HG02973 (cell line): ENCODE results near the gene CSNK2A2.
A peak's percentile ranks its signal among the peaks of the same experiment; 100 is the strongest.

Source experiments
- ATAC-seq: cut with Tn5 transposase; IDR thresholded peaks from one replicate; pipeline ENCODE4 v1.9.1; 2021; ENCODE audit warnings: moderate library complexity; ENCODE audit not compliant: unreplicated experiment

The CSNK2A2 gene

DNA sequence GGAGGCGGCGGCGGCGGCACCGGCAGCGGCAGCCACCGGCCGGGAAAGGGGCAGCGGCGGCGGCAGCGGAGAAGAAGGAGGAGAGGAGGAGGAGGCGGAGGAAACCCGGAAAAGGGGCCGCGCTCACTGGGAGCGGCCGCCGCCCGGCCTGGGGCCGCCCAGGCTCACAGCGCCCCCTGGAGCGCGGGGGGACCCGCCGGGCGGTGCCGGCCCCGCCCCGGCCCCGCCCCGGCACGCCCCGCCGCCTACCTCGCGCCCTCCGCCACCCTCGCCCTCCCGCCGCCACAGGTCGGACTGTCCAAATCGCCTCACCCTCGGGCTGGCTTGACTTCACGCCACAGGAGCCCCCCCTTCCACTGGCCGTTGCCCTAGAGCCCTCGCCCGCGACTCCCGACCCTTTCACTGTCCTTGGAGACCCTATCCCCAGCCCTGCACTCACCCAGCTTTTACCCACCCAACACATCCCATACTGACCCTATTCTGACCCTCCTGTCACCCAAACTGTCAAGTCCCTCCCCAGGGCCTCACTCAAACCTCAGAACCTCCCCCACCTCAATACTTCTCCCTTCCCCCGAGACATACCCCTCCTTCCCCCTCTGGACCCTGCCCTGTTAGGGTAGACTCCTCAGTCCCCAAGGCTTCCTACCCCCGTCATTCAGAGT lies at the start of gene CSNK2A2:
TSS of gene CSNK2A2 (minus strand) at position 85 of the 662 bp plus-strand sequence. CDS start 370 bp downstream, outside the sequence.
- peak; percentile 80 for ATAC-seq

GRCh38 chr16:58243528-58244004 lies 45.7 kb upstream of the CSNK2A2 start:
- ATAC-seq, result peak; percentile 95

GRCh38 chr16:58236831-58237230 lies 38.9 kb upstream of the CSNK2A2 start:
- ATAC-seq, result no peak

DNA sequence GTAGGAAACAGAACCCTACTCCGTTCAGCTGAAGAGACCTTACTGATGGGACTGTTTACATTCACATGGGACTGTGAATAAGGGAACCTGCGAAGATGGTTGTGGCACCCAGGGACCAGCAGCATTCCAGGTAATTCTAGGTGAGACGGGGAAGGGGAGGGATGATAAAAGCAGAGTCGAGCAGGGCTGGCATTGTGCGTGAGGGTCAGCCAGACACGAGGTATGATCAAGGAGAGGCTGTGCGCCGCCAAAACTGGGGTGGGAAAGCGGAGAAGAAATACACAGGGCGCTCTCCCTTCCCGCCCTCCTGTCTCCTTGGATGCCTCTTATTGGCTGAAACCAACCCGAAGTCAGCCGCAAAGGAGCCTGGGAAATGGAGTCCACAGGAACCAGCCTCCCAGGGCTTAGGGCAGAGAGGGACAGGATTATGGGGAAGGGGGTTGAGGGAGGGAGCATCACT lies 38.4 kb upstream of the CSNK2A2 start:
- peak; percentile 99 for ATAC-seq

GRCh38 chr16:58235663-58236062 lies 37.8 kb upstream of the CSNK2A2 start:
- ATAC-seq, result no peak

DNA sequence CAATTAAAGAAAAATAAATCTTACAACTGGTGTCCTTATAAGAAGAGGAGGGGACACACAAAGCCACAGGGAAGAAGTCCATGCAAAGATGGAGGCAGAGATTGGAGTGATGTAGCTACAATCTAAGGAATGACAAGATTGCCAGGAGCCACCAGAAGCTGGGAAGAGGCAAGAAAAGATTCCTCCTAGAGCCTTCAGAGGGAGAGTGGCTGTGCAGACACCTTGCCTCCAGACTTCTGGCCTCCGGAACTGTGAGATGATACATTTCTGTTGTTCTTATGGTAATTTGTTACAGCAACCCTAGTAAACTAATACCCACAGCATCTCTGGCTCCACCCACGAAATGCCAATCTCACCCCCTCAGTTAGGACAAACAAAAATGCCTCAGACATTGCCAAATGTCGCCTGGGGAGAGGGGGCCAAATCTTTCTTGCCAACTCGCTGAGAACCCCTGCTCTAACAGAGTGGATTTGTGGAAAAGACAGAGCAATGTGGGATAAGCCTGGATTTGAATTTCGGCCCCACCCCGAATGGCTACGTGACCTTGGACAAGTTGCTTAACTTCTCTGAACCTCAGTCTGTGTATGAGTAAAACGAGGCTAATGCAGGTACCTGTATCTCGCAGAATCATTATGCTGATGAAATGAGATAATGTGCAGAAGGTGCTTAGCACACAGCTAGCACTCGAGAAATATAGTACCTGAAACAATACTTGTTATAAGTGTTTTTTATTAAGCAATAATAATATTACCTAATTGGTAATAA lies 37.1 kb upstream of the CSNK2A2 start:
- no peak for ATAC-seq

- ATAC-seq, result no peak
Measured at GRCh38 chr16:58230259-58230658, 32.4 kb upstream of the CSNK2A2 start.

DNA sequence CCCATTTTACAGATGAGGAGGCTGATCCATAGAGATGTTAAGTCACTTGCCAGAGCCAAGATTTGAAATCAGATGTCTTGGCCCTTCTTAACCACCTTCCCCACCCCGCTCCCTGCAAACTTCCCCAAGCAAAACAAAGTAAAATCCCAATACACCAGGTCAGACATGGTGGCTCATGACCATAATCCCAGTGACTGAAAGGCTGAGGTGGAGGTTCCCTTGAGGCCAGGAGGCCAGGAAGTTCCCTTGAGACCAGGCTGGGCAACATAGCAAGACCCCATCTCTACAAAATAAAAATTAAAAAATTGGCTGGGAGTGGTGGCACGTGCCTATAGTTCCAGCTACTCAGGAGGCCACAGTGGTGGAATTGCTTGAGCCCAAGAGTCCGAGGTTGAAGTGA lies 28.9 kb upstream of the CSNK2A2 start:
- ATAC-seq, result no peak

DNA sequence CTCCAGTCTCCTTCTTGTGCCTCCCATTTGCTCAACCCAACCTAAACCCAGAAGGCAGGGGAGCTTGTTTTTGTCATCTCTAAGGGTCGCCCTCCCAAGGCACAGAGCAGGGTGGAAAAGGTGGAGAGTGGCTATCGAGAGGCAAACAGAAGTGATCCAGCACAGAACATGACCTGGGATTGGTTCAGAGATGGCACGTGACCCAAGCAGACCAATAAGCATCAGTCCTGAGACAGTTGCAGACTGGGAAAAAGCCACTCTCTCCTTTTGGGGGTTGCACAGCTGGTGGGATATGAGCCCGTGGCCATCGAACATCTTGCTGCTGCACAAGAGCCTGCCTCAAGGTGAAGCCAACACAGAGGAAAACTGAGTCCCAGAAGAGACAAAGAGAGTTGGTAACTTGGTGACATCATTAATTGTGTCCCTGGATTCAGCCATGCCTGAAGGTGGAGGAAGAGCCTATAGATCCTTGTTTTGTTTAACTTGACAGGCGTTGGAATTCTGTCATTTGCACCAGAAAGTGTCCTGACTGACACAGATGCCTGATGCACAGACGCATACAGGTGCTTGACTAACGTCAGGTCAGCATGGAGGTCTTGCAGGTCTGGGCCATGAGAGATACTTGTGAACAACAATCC lies 28.2 kb upstream of the CSNK2A2 start:
- no peak for ATAC-seq

DNA sequence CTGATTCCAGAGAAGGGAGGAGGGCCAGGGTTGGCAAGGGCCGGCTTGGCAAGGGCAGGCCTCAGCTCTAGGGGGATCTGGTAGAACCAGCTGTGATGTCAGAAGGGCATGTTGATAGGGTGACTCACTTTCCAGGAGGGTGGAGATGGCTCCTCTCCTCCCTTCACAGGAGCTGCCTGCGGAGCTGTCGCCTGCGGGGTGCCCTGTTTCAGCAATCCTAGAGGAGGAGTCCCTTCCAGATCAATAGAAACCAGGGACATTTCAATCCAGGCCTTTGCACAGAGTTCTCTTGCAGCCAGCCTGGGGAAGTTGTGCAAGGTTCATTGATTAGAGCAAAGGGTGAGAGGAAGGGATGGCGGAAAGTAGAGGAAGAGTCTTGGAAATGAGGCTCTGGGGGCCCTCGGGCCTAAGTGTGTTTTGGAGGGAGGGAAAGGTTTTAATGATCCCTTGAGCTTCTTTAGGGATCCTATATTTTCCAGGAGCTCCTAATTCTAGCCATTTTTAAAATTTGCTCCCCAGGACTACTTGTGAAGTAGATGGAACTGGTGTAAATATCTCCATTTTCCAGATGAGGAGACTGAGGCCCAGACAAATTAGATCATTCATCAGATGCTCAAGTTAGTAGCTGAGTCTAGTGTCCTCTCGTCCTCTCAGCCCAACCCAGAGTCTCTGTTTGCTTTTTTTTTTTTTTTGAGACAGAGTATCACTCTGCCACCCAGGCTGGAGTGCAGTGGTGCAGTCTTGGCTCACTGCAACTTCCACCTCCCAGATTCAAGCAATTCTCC lies 24.8 kb upstream of the CSNK2A2 start:
- no peak for ATAC-seq

- no peak for ATAC-seq
Measured at GRCh38 chr16:58219432-58219831, 21.5 kb upstream of the CSNK2A2 start.

- no peak for ATAC-seq
Measured at GRCh38 chr16:58218786-58219185, 20.9 kb upstream of the CSNK2A2 start.

DNA sequence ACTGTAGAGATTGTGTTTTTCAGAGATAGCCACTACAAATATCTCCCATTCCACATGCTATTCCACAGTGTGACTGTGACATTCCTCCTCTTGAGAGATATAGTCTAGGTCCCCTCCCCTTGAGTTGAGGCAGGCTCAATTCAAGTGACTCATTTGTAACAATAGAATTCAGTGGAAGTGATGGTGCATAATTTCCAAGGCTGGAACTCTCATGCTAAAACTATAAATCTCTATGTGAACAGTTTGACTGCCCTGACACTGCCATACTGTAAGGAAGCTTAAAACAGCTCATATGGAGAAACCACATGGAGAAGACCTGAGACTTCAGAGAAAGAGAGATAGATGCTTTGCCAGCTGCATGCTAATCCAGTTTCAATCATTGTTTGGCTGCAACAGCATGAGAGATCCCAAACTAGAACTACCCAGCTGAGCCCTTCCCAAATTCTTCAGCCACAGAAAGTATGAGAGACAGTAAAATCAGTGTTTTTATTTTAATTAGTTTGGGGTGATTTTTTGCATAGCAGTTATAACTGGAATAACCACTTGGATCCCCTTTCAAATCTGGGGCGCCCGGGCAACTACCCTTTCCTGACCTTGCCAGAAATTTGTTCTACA lies 19.5 kb upstream of the CSNK2A2 start:
- no peak for ATAC-seq

- no peak for ATAC-seq
Measured at GRCh38 chr16:58212824-58213655, 15.1 kb upstream of the CSNK2A2 start.

GRCh38 chr16:58211846-58212245 lies 13.9 kb upstream of the CSNK2A2 start:
- ATAC-seq, result no peak

DNA sequence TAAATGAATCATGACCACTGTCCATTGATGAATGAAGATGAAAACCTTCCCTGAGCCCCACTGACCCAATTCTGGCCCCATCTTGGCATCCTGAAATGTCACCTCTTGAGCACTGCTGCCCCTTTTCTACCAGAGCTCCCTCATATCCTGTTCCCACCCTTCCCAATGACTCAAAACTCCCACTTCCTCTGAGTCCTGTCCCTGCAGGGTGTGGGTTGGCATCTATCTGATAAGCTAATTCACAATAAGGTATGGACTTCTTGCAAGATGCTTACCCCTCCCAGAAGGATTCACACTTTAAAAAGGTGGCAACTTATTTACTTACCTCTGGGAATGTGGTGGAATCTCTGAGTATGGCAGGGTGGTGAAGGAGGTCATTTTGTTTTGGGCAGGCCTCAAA lies 13.3 kb upstream of the CSNK2A2 start:
- no peak for ATAC-seq

DNA sequence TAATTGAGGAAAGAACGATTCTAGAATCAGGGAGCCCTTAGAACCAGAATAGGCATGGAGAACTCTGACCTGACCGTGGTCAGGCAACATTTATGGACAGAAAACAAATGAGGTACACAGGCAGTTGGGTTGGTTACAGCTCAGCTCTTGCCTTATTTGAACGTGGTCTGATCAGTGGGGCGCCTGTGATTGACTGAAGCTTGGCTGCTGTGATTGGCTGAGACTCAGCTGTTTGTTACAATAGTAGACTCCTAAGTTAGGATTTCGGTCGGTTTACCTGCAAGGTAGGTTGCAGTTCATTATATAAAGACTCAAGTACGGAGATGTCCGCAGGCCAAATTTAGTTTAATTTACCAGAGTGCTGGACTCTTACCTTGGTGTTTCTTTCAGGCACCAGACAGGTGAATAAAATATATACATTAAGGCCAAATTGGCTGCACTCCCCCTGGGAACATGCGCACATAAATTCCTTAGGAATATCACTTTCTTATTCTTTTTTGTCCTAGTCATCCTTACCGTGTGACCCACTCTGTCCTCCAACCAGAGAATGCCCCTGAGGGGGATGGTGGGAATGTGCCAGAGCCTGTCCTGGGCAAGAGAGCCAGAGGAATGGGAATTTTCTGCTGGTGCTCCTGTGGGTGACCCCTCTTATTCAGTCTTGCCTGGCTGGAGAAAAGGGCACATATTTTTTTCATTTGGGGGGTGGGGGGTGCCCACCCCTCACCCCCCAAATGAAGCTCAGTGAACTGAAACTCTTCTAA lies 7.5 kb upstream of the CSNK2A2 start:
- no peak for ATAC-seq

- no peak for ATAC-seq
Measured at GRCh38 chr16:58201163-58201562, 3.3 kb upstream of the CSNK2A2 start.
